ENCODE results near the gene SLC39A5.
"Not testable (repeated sequence)": the region's sequence is repeated elsewhere in the genome, so short reads cannot be mapped to it uniquely, and the experiment has no call there.

Gene SLC39A5

GRCh38 chr12:56282579-56282978 lies 52.7 kb downstream of the SLC39A5 start:
- no peak for DNase-seq

DNA sequence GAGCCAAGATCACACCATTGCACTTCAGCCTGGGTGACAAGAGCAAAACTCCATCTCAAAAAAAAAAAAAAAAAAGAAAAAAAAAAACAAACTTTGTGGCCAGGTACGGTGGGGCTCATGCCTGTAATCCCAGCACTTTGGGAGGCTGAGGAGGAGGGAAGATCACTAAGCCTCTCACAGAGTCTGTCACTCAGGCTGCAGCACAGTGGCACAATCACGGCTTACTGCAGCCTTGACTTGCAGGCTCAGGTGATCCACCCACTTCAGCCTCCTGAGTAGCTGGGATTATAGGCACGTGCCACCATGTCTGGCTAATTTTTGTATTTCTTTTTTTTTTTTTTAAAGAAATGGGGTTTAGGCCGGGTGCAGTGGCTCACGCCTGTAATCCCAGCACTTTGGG lies 54.4 kb downstream of the SLC39A5 start:
- DNase-seq, result not testable (repeated sequence)

- no peak for DNase-seq
Observed at GRCh38 chr12:56286044-56286830, 56.4 kb downstream of the SLC39A5 start.
